Stomach smooth muscle (tissue), 2 donors: Measurements from ENCODE around the gene KCNMB4.
"Not testable (repeated sequence)": the region's sequence is repeated elsewhere in the genome, so short reads cannot be mapped to it uniquely, and the experiment has no call there.

Source experiments
- H3K27ac ChIP-seq: one replicate; pipeline ENCODE4 v1.7.0; 2013; ENCODE audit warnings: mild to moderate bottlenecking, low read length, inconsistent platforms
- H3K27me3 ChIP-seq, 2 donors: one replicate each; pipeline ENCODE4 v1.7.0; 2013; ENCODE audit warnings: low read length in 2 of 2; ENCODE audit not compliant: insufficient read depth in 2 of 2, control insufficient read depth in 1 of 2
- H3K36me3 ChIP-seq, 2 donors: one replicate each; pipeline ENCODE4 v1.7.0; 2013; ENCODE audit warnings: low read length in 2 of 2; ENCODE audit not compliant: control insufficient read depth in 2 of 2, insufficient read depth in 2 of 2
- H3K4me1 ChIP-seq: one replicate; pipeline ENCODE4 v1.7.0; 2013; ENCODE audit warnings: low read length; ENCODE audit not compliant: control insufficient read depth, insufficient read depth
- H3K4me3 ChIP-seq, 2 donors: one replicate each; pipeline ENCODE4 v1.7.0; 2013; ENCODE audit warnings: low read length in 2 of 2
- H3K9ac ChIP-seq, 2 donors: one replicate each; pipeline ENCODE4 v1.7.0; 2013; ENCODE audit warnings: low read length in 2 of 2, mild to moderate bottlenecking in 1 of 2
- H3K9me3 ChIP-seq, 2 donors: one replicate each; pipeline ENCODE4 v1.7.0; 2013; ENCODE audit warnings: low read length in 2 of 2; ENCODE audit not compliant: control insufficient read depth in 2 of 2
- donor health status: healthy.
- donor health status: Pancreatic carcinoma.

The KCNMB4 gene

GRCh38 chr12:70379846-70380245 is 13.8 kb downstream of the KCNMB4 start:
- Histone ChIP-seq H3K36me3 (no peaks in the 10 kb centered on the region), H3K4me3 (no peak overlapping the region), H3K27ac (no peak overlapping the region), H3K9me3 (no peaks in the 10 kb centered on the region), H3K4me1 (no peaks in the 10 kb centered on the region), H3K27me3 (no peaks in the 10 kb centered on the region), H3K9ac (no peak overlapping the region)

DNA sequence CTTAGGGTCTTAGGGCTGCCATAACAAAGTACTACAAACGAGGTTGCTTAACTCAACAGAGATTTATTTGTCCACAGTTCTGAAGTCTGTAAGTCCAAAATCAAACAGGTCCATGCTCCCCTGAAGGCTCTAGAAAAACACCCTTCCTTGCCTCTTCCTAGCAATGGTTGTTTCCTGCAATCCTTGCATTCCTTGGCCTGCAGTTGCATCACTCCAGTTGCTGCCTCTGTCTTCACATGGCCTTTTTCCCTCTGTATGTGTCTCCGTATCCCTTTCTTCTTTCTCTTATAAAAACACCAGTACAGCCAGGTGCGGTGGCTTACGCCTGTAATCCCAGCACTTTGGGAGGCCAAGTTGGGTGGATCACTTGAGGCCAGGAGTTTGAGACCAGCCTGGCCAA is 17.4 kb downstream of the KCNMB4 start:
- no peaks in the 10 kb centered on the region for H3K4me1 ChIP-seq
- H3K4me3 ChIP-seq = no peak overlapping the region
- no peak overlapping the region for H3K27ac ChIP-seq
- no peaks in the 10 kb centered on the region for H3K36me3 ChIP-seq
- H3K9ac ChIP-seq = no peak overlapping the region
- no peaks in the 10 kb centered on the region for H3K27me3 ChIP-seq
- H3K9me3 ChIP-seq = no peaks in the 10 kb centered on the region

- Histone ChIP-seq H3K27ac (no peak overlapping the region), H3K9ac (no peak overlapping the region), H3K9me3 (no peaks in the 10 kb centered on the region), H3K36me3 (no peaks in the 10 kb centered on the region), H3K4me3 (no peak overlapping the region), H3K27me3 (no peaks in the 10 kb centered on the region), H3K4me1 (no peaks in the 10 kb centered on the region)
These were observed 17.8 kb downstream of the KCNMB4 start for GRCh38 chr12:70383886-70384285.

GRCh38 chr12:70386771-70387170 is 20.7 kb downstream of the KCNMB4 start:
- Histone ChIP-seq H3K27ac (no peak overlapping the region), H3K4me3 (no peak overlapping the region), H3K9me3 (no peaks in the 10 kb centered on the region), H3K36me3 (no peaks in the 10 kb centered on the region), H3K4me1 (no peaks in the 10 kb centered on the region), H3K27me3 (no peaks in the 10 kb centered on the region), H3K9ac (no peak overlapping the region)

DNA sequence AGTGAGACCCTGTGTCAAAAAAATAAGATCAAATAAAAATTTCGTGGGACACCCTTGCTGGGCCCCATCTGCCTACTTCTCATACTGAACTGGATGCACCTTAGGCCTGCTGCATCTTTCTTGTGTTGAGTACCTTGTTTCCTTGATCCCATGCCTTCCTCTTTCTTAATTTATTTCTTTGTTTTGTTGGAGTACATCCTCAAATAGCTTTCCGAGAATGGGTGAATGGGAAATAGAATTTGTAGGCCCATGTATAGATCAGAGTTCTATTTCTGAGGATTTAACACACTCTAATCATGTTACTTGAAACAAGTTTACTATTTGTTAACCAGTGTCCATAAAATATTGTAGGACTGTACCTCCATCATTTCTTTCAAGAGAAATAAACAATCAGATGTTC is 23.6 kb downstream of the KCNMB4 start:
- no peak overlapping the region for H3K4me3 ChIP-seq
- no peak overlapping the region for H3K9ac ChIP-seq
- H3K9me3 ChIP-seq = no peaks in the 10 kb centered on the region
- H3K36me3 ChIP-seq = no peaks in the 10 kb centered on the region
- no peaks in the 10 kb centered on the region for H3K27me3 ChIP-seq
- no peak overlapping the region for H3K27ac ChIP-seq
- no peaks in the 10 kb centered on the region for H3K4me1 ChIP-seq

DNA sequence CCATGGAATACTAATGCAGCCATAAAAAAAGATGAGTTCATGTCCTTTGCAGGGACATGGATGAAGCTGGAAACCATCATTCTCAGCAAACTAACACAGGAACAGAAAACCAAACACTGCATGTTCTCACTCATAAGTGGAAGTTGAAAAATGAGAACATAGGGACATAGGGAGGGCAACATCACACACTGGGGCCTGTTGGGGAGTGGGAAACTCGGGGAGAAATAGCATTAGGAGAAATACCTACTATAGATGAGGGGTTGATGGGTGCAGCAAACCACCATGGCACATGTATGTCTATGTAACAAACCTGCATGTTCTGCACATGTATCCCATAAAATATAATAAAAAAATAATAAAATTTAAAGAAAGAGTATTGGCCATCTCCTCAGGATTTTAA is 26.5 kb downstream of the KCNMB4 start:
- not testable (repeated sequence) for H3K27me3 ChIP-seq, H3K36me3 ChIP-seq, H3K9ac ChIP-seq, H3K27ac ChIP-seq, H3K4me3 ChIP-seq, H3K9me3 ChIP-seq, H3K4me1 ChIP-seq

- no peaks in the 10 kb centered on the region for H3K9me3 ChIP-seq
- H3K4me3 ChIP-seq = no peak overlapping the region
- H3K9ac ChIP-seq = no peak overlapping the region
- no peaks in the 10 kb centered on the region for H3K4me1 ChIP-seq
- H3K27ac ChIP-seq = no peak overlapping the region
- H3K27me3 ChIP-seq = no peaks in the 10 kb centered on the region
- no peaks in the 10 kb centered on the region for H3K36me3 ChIP-seq
These were observed 27.9 kb downstream of the KCNMB4 start for GRCh38 chr12:70393787-70394499.

DNA sequence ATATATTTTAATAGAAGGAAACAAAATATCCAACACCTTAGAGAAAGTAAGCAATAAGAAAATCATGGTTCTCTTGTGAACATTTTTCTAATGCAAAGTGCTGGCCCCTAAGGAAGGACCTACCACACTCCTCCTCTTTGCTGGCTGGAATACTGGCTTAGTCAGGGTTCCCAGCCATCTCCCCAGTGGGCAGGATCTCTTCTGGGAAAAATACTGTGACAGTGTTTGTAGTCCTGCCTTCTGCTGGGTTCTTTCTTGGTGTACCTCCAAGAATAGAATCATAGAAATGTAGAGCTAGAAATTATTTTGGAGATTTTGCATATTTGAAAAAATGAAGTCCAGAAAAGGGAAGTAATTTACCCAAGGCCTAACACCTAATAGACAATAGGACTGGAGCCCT is 31.9 kb downstream of the KCNMB4 start:
- Histone ChIP-seq H3K9ac (no peak overlapping the region), H3K9me3 (no peaks in the 10 kb centered on the region), H3K4me1 (no peaks in the 10 kb centered on the region), H3K27ac (no peak overlapping the region), H3K27me3 (no peaks in the 10 kb centered on the region), H3K4me3 (no peak overlapping the region), H3K36me3 (no peaks in the 10 kb centered on the region)

DNA sequence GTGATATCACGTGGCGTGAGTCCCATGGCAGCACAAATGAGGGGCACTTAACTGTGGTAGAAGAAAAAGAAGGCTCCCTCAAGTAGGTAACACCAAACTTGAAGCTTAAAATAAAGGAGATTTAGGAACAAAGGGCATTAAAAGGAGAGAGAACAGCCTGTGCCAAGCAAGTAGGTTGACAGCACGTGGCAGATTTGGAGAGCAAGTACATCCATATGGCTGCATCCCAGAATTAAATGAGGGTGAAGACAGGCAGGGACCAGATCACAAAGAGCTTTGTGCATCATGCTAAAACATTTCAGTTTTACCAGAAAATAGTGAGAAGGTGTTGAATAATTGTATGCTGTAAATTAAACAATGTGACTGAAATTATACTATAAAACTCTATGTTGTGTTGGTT is 32.8 kb downstream of the KCNMB4 start:
- Histone ChIP-seq H3K27ac (no peak overlapping the region), H3K27me3 (no peaks in the 10 kb centered on the region), H3K4me1 (no peaks in the 10 kb centered on the region), H3K9me3 (no peaks in the 10 kb centered on the region), H3K9ac (no peak overlapping the region), H3K4me3 (no peak overlapping the region), H3K36me3 (no peaks in the 10 kb centered on the region)

GRCh38 chr12:70399311-70399710 is 33.2 kb downstream of the KCNMB4 start:
- Histone ChIP-seq H3K9me3 (no peaks in the 10 kb centered on the region), H3K36me3 (no peaks in the 10 kb centered on the region), H3K27ac (no peak overlapping the region), H3K27me3 (no peaks in the 10 kb centered on the region), H3K4me1 (no peaks in the 10 kb centered on the region), H3K4me3 (no peak overlapping the region), H3K9ac (no peak overlapping the region)

GRCh38 chr12:70400124-70400523 is 34.0 kb downstream of the KCNMB4 start:
- Histone ChIP-seq H3K36me3 (no peaks in the 10 kb centered on the region), H3K27ac (no peak overlapping the region), H3K4me3 (no peak overlapping the region), H3K9me3 (no peaks in the 10 kb centered on the region), H3K4me1 (no peaks in the 10 kb centered on the region), H3K9ac (no peak overlapping the region), H3K27me3 (no peaks in the 10 kb centered on the region)
